Activated naive CD8-positive, alpha-beta T cell (primary cell): Measurements from ENCODE around the gene FNDC11.
"Not testable (repeated sequence)": the region's sequence is repeated elsewhere in the genome, so short reads cannot be mapped to it uniquely, and the experiment has no call there.

Experiments
- H3K27ac Mint-ChIP-seq: one replicate; pipeline ENCODE4 v1.8.0; 2021; ENCODE audit warnings: mixed read lengths
- H3K27me3 Mint-ChIP-seq: one replicate; pipeline ENCODE4 v1.8.0; 2021; ENCODE audit warnings: mixed read lengths
- H3K36me3 Mint-ChIP-seq: one replicate; pipeline ENCODE4 v1.8.0; 2021; ENCODE audit warnings: mixed read lengths
- H3K4me1 Mint-ChIP-seq: one replicate; pipeline ENCODE4 v1.8.0; 2021; ENCODE audit warnings: low read depth, mixed read lengths
- H3K4me3 Mint-ChIP-seq: one replicate; pipeline ENCODE4 v1.8.0; 2021; ENCODE audit warnings: mild to moderate bottlenecking, mixed read lengths
- H3K9me3 Mint-ChIP-seq: one replicate; pipeline ENCODE4 v1.8.0; 2021; ENCODE audit warnings: low read depth, mixed read lengths

FNDC11 gene

DNA sequence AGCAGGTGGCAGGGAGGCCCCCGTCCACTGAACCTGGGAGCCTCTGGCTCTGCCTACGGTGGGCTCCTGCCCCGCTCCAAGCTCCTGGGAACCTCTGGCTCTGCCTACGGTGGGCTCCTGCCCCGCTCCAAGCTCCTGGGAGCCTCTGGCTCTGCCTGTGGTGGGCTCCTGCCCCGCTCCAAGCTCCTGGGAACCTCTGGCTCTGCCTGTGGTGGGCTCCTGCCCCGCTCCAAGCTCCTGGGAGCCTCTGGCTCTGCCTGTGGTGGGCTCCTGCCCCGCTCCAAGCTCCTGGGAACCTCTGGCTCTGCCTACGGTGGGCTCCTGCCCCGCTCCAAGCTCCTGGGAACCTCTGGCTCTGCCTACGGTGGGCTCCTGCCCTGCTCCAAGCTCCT is 17.1 kb downstream of the FNDC11 start:
- H3K27ac Mint-ChIP-seq, H3K4me3 Mint-ChIP-seq, H3K27me3 Mint-ChIP-seq, H3K36me3 Mint-ChIP-seq, H3K9me3 Mint-ChIP-seq: not testable (repeated sequence)
- peaks cover 17% of the 10 kb centered on the region for H3K4me1 Mint-ChIP-seq

- Mint-ChIP-seq H3K27me3 (no peaks in the 10 kb centered on the region), H3K9me3 (no peaks in the 10 kb centered on the region), H3K4me1 (peaks cover 19% of the 10 kb centered on the region), H3K27ac (no peak overlapping the region), H3K36me3 (no peaks in the 10 kb centered on the region), H3K4me3 (no peak overlapping the region)
These were observed 18.3 kb downstream of the FNDC11 start for GRCh38 chr20:63572071-63572787.

DNA sequence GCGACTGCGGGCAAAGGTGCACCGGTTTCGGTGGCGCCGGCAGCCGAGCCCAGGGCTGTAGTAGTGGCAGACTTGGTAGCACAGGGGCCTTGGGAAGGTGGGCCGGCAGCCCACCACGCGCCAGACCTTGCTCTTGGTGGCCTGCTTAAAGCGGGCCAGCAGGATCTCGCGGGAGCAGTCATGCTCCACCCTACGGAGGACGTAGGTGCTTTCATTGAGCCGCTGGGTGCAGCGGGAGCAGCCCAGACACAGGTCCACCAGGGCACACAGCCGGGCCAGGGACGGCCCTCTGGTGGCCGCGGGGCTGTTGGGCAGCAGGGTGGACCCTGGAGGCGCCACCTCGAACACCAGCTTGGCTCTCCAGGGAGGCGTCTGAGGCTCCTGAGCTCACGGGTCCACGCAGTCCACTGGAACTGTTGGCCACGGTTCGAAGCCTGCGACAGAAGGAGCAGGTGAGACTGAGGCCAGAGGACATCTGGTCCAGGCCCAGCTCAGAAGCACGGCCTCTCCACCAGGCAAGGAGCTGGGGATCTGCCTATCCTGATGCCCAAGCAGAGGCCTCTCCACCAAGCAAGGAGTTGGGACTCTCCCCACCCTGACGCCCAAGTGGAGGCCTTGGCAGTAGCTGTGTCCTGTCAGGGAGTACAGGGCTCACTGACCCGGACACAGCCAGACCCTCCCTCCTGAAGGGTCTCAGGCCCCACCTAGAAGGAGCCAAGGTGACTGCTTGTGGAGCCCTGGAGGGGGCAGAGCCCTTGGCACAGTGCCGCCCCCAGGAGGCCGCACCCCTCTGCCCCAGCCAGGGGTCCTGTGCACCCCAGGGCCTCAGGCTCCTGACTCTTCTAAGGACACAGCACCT is 19.1 kb downstream of the FNDC11 start:
- Mint-ChIP-seq H3K4me3 (peak overlapping the region; percentile 73), H3K9me3 (no peaks in the 10 kb centered on the region), H3K27ac (no peak overlapping the region), H3K27me3 (no peaks in the 10 kb centered on the region), H3K4me1 (peaks cover 12% of the 10 kb centered on the region), H3K36me3 (no peaks in the 10 kb centered on the region)

DNA sequence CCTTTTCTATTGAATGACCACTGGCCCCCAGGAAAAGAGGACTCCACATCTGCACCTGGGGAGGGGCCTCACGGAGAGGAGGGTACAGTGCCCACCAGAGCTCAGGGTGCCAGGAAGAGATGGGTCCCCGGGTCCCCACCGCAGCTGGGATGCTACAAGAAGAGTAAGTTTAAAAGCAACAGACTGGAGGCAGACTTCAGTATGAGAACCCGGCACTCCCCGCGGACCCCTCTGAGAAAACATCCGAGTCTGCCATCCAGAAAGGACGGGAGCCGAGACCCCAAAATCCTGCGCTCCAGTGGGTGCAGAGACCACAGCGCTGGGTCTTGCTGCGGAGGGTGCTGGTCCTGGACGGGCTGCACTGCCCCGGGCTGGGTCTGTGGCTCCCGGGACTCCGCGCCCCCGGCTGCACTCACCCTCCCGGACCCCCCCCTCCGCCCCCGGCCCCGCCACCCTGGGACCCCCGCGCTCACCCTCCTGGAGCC is 19.7 kb downstream of the FNDC11 start:
- Mint-ChIP-seq H3K27ac (no peak overlapping the region), H3K36me3 (no peaks in the 10 kb centered on the region), H3K4me3 (peak overlapping the region; percentile 73), H3K4me1 (peaks cover 9% of the 10 kb centered on the region), H3K27me3 (no peaks in the 10 kb centered on the region), H3K9me3 (no peaks in the 10 kb centered on the region)

GRCh38 chr20:63574156-63574828 is 20.3 kb downstream of the FNDC11 start, which contains the start of gene HELZ2:
HELZ2 (minus strand) TSS chr20:63574239; CDS start chr20:63572385, 1,854 bp downstream.
- H3K27me3 Mint-ChIP-seq, result no peaks in the 10 kb centered on the region
- no peaks in the 10 kb centered on the region for H3K36me3 Mint-ChIP-seq

GRCh38 chr20:63574829-63575743 is 21.1 kb downstream of the FNDC11 start:
- H3K4me1 Mint-ChIP-seq, result peaks cover 5% of the 10 kb centered on the region
- H3K36me3 Mint-ChIP-seq, result no peaks in the 10 kb centered on the region
- H3K27me3 Mint-ChIP-seq, result no peaks in the 10 kb centered on the region
- peak overlapping the region; percentile 70 for H3K4me3 Mint-ChIP-seq
- H3K9me3 Mint-ChIP-seq, result no peaks in the 10 kb centered on the region
- H3K27ac Mint-ChIP-seq, result no peak overlapping the region

More at GRCh38 chr20:63574156-63574828, 20.3 kb downstream of the FNDC11 start, which contains the start of gene HELZ2:
- Mint-ChIP-seq H3K9me3 (no peaks in the 10 kb centered on the region), H3K27ac (no peak within 1 kb of the TSS), H3K4me3 (peak within 1 kb of the TSS; percentile 73), H3K4me1 (peaks cover 6% of the 10 kb centered on the region)

- no peaks in the 10 kb centered on the region for H3K9me3 Mint-ChIP-seq
- H3K27me3 Mint-ChIP-seq, result no peaks in the 10 kb centered on the region
- H3K27ac Mint-ChIP-seq, result no peak overlapping the region
- H3K36me3 Mint-ChIP-seq, result no peaks in the 10 kb centered on the region
- H3K4me3 Mint-ChIP-seq, result peak overlapping the region; percentile 57
- H3K4me1 Mint-ChIP-seq, result peaks cover 10% of the 10 kb centered on the region
These were observed 22.4 kb downstream of the FNDC11 start for GRCh38 chr20:63576311-63576710.

GRCh38 chr20:63577317-63577894 is 23.4 kb downstream of the FNDC11 start:
- Mint-ChIP-seq H3K27ac (no peak overlapping the region), H3K4me1 (peaks cover 10% of the 10 kb centered on the region), H3K36me3 (no peaks in the 10 kb centered on the region), H3K27me3 (no peaks in the 10 kb centered on the region), H3K4me3 (no peak overlapping the region), H3K9me3 (no peaks in the 10 kb centered on the region)

- no peak overlapping the region for H3K4me3 Mint-ChIP-seq
- no peak overlapping the region for H3K27ac Mint-ChIP-seq
- H3K27me3 Mint-ChIP-seq, result no peaks in the 10 kb centered on the region
- H3K36me3 Mint-ChIP-seq, result no peaks in the 10 kb centered on the region
- H3K9me3 Mint-ChIP-seq, result no peaks in the 10 kb centered on the region
- H3K4me1 Mint-ChIP-seq, result peaks cover 10% of the 10 kb centered on the region
These were observed 24.5 kb downstream of the FNDC11 start for GRCh38 chr20:63578224-63579016.

GRCh38 chr20:63579017-63579694 is 25.2 kb downstream of the FNDC11 start:
- H3K4me1 Mint-ChIP-seq, result peaks cover 7% of the 10 kb centered on the region
- no peaks in the 10 kb centered on the region for H3K9me3 Mint-ChIP-seq
- H3K4me3 Mint-ChIP-seq, result no peak overlapping the region
- no peak overlapping the region for H3K27ac Mint-ChIP-seq
- H3K36me3 Mint-ChIP-seq, result no peaks in the 10 kb centered on the region
- H3K27me3 Mint-ChIP-seq, result no peaks in the 10 kb centered on the region

DNA sequence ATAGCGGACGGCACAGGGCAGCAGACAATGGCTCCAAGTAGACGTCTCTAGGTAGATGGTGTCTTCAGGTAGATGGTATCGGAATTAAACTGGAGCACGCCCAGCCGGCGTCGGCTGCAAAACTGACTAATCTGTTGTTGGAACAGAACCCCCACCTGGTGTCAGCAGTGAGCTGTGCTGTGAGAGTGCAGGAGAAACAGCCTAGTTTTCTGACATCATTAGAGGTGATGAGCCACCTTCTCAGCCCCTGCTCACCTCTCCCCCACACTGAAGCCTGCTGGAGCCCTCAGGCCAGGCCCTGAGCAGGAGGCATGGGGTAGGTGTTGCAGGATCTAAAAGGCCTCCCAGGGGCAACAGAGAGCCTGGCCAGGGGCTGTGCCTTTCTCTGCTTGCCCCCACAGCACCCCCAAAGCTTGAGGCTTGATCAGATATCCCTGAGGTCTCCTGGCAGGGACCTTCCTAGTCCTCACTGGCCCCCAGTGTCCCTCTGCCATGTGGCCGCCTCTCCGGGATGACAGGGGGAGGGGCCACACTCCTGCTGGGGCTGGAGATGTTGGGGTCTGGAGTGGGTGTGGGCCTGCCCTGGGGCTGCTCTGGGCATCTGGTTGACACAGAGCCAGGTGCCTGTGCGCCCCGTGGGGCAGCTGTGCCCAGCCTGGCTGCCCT is 27.0 kb downstream of the FNDC11 start:
- Mint-ChIP-seq H3K9me3 (no peaks in the 10 kb centered on the region), H3K4me1 (peaks cover 10% of the 10 kb centered on the region), H3K27ac (no peak overlapping the region), H3K36me3 (no peaks in the 10 kb centered on the region), H3K4me3 (no peak overlapping the region), H3K27me3 (no peaks in the 10 kb centered on the region)

DNA sequence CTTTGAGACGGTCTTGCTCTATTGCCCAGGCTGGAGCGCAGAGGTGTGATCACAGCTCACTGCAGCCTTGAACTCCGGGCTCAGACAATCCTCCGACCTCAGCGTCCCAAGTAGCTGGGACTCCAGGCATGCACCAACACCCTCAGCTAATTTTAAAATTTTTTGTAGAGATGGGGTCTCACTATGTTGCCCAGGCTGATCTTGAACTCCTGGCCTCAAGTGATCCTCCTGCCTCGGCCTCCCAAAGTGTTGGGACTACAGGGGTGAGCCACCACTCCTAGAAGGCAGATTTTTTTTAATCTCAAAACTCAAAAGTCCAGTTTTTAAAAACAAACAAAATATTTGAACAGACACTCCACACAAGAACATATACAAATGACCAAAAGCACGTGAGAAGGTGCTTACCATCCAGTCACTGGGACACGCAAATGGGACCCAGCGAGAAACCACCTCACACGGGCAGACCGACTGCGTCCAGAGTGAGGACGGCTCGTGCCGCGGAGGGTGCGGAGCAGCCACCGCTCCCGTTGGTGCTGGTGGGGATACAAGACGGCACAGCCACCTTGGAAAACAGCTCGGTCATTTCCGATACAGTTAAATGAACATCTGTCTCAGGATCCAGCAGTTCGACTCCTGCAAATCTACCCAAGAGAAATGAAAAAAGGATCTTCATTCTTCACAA is 28.6 kb downstream of the FNDC11 start:
- Mint-ChIP-seq H3K4me3 (no peak overlapping the region), H3K36me3 (no peaks in the 10 kb centered on the region), H3K9me3 (no peaks in the 10 kb centered on the region), H3K27ac (no peak overlapping the region), H3K4me1 (peaks cover 14% of the 10 kb centered on the region), H3K27me3 (no peaks in the 10 kb centered on the region)
